Measurements from ENCODE around the gene CDKL4. TPM values are rescaled to one million over a fixed set of nuclear protein-coding genes. Genes with fewer than 3 reads are reported as not detected.

The CDKL4 gene
- total RNA-seq, 1 experiment from 2014 or later, result 0.46 TPM

GRCh38 chr2:39154944-39155343 lies 88.8 kb downstream of the CDKL4 start:
- Mint-ChIP-seq H3K4me3 (no peak overlapping the region), H3K4me1 (peaks cover 4% of the 10 kb centered on the region), H3K9me3 (no peaks in the 10 kb centered on the region), H3K36me3 (no peaks in the 10 kb centered on the region), H3K27me3 (ENCODE audit: low read depth) (no peaks in the 10 kb centered on the region), H3K27ac (0 out of 2 replicates have a peak overlapping the region, but pooled peaks have one; percentile 1)
- ChIA-PET CTCF (interaction anchor here (0.7 to 1.5 kb wide), 3 partner anchors 75 to 616 kb away, joined by 3 to 4 read pairs (median 3); no protein-coding TSS in a partner anchor), POLR2A (no interaction called here)
- TF ChIP-seq, protein P1, sequence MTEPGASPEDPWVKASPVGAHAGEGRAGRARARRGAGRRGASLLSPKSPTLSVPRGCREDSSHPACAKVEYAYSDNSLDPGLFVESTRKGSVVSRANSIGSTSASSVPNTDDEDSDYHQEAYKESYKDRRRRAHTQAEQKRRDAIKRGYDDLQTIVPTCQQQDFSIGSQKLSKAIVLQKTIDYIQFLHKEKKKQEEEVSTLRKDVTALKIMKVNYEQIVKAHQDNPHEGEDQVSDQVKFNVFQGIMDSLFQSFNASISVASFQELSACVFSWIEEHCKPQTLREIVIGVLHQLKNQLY (CRISPR knock-in tag; IDR thresholded peaks at IDR 0.05), result no peak
- TF ChIP-seq, protein P2, sequence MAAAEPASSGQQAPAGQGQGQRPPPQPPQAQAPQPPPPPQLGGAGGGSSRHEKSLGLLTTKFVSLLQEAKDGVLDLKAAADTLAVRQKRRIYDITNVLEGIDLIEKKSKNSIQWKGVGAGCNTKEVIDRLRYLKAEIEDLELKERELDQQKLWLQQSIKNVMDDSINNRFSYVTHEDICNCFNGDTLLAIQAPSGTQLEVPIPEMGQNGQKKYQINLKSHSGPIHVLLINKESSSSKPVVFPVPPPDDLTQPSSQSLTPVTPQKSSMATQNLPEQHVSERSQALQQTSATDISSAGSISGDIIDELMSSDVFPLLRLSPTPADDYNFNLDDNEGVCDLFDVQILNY (CRISPR knock-in tag; IDR thresholded peaks at IDR 0.05), result no peak
- no peak for TF ChIP-seq GABPB1 (CRISPR knock-in tag; IDR thresholded peaks at IDR 0.05)
- TF ChIP-seq GTF2I (CRISPR knock-in tag; conservative IDR thresholded peaks at IDR 0.05), result no peak
- TF ChIP-seq ZNF138 (CRISPR knock-in tag; conservative IDR thresholded peaks at IDR 0.05), result no peak
- TF ChIP-seq SOX15 (CRISPR knock-in tag; IDR thresholded peaks at IDR 0.05), result no peak
- no peak for TF ChIP-seq CREB1 (CRISPR knock-in tag; IDR thresholded peaks at IDR 0.05)
- no peak for TF ChIP-seq ZNF263 (CRISPR knock-in tag; IDR thresholded peaks at IDR 0.05; ENCODE audit: low read depth)
- TF ChIP-seq, protein P3, sequence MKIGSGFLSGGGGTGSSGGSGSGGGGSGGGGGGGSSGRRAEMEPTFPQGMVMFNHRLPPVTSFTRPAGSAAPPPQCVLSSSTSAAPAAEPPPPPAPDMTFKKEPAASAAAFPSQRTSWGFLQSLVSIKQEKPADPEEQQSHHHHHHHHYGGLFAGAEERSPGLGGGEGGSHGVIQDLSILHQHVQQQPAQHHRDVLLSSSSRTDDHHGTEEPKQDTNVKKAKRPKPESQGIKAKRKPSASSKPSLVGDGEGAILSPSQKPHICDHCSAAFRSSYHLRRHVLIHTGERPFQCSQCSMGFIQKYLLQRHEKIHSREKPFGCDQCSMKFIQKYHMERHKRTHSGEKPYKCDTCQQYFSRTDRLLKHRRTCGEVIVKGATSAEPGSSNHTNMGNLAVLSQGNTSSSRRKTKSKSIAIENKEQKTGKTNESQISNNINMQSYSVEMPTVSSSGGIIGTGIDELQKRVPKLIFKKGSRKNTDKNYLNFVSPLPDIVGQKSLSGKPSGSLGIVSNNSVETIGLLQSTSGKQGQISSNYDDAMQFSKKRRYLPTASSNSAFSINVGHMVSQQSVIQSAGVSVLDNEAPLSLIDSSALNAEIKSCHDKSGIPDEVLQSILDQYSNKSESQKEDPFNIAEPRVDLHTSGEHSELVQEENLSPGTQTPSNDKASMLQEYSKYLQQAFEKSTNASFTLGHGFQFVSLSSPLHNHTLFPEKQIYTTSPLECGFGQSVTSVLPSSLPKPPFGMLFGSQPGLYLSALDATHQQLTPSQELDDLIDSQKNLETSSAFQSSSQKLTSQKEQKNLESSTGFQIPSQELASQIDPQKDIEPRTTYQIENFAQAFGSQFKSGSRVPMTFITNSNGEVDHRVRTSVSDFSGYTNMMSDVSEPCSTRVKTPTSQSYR (CRISPR knock-in tag; IDR thresholded peaks at IDR 0.05), result no peak
- TF ChIP-seq NR1H2 (CRISPR knock-in tag; IDR thresholded peaks at IDR 0.05), result no peak
- no peak for TF ChIP-seq ZNF121 (CRISPR knock-in tag; IDR thresholded peaks at IDR 0.05)
- TF ChIP-seq ZNF416 (CRISPR knock-in tag; IDR thresholded peaks at IDR 0.05), result no peak
- no peak for TF ChIP-seq TEAD4 (CRISPR knock-in tag; IDR thresholded peaks at IDR 0.05)
- no peak for TF ChIP-seq FOXK1 (CRISPR knock-in tag; IDR thresholded peaks at IDR 0.05)
- ATAC-seq (peak; percentile 92), DNase-seq (ENCODE audit: low spot score) (no peak)

GRCh38 chr2:39153312-39153711 lies 90.5 kb downstream of the CDKL4 start:
- no peak for ATAC-seq
- POLR2A ChIA-PET, result interaction anchor here (0.7 kb wide), 1 partner anchor 320 kb away, joined by 3 read pairs; no protein-coding TSS in a partner anchor
- H3K27me3 Mint-ChIP-seq (ENCODE audit: low read depth), result no peaks in the 10 kb centered on the region
- H3K36me3 Mint-ChIP-seq, result no peaks in the 10 kb centered on the region
- no peaks in the 10 kb centered on the region for H3K9me3 Mint-ChIP-seq
- peaks cover 4% of the 10 kb centered on the region for H3K4me1 Mint-ChIP-seq
- H3K27ac Mint-ChIP-seq, result no peak overlapping the region
- TF ChIP-seq FOXP4 (CRISPR knock-in tag; IDR thresholded peaks at IDR 0.05) (no peak), RORB (CRISPR knock-in tag; IDR thresholded peaks at IDR 0.05) (no peak), PRRX2 (CRISPR knock-in tag; IDR thresholded peaks at IDR 0.05) (no peak), NR1H2 (CRISPR knock-in tag; IDR thresholded peaks at IDR 0.05) (no peak), ZNF232 (CRISPR knock-in tag; IDR thresholded peaks at IDR 0.05) (no peak), FOXK1 (CRISPR knock-in tag; IDR thresholded peaks at IDR 0.05) (no peak)
- no peak for DNase-seq (ENCODE audit: low spot score)
- no peak overlapping the region for H3K4me3 Mint-ChIP-seq
- CTCF ChIA-PET, result no interaction called here

- H3K4me3 Mint-ChIP-seq, result no peak overlapping the region
- H3K27ac Mint-ChIP-seq, result no peak overlapping the region
- no peak for ATAC-seq
- DNase-seq (ENCODE audit: low spot score), result no peak
- no peak for TF ChIP-seq GABPB1 (CRISPR knock-in tag; IDR thresholded peaks at IDR 0.05)
- ChIA-PET CTCF (no interaction called here), POLR2A (interaction anchor here (0.6 to 0.7 kb wide), 2 partner anchors 287 to 320 kb away, joined by 3 to 5 read pairs; no protein-coding TSS in a partner anchor)
- H3K9me3 Mint-ChIP-seq, result no peaks in the 10 kb centered on the region
- H3K27me3 Mint-ChIP-seq (ENCODE audit: low read depth), result no peaks in the 10 kb centered on the region
- peaks cover 4% of the 10 kb centered on the region for H3K4me1 Mint-ChIP-seq
- no peaks in the 10 kb centered on the region for H3K36me3 Mint-ChIP-seq
Measured at GRCh38 chr2:39152504-39152903, 91.3 kb downstream of the CDKL4 start.

All from WTC11 (cell line).